ENCODE data around the gene GPR158. TPM values are rescaled to one million over a fixed set of nuclear protein-coding genes. Genes with fewer than 3 reads are reported as not detected.

The GPR158 gene
- total and polyA plus RNA-seq, 2 of the 8 experiments (the other 6 are each of a cell fraction or from before 2014, with no cell fraction given), result 0.14 to 0.78 TPM

GRCh38 chr10:25627606-25628005 lies 452.8 kb downstream of the GPR158 start (continued):
- TF ChIP-seq HDAC2 (IDR thresholded peaks at IDR 0.05; ENCODE audit: borderline replicate concordance in 1 of 2, low read depth in 2 of 2, low read length in 2 of 2) (no peak), GTF2F1 (IDR thresholded peaks at IDR 0.05; ENCODE audit: borderline replicate concordance, low read depth, low read length) (no peak), CBX8 (IDR thresholded peaks at IDR 0.05; ENCODE audit: borderline replicate concordance, low read depth, low read length) (no peak), RNF2 (IDR thresholded peaks at IDR 0.05; ENCODE audit: borderline replicate concordance, low read depth, low read length, missing control alignments, poor library complexity, severe bottlenecking) (no peak)
